LNCAP (cell line): Measurements from ENCODE around the gene DGKG.

Experiments used
- TF ChIP-seq, protein P1 (sequence below): fragments of 450-650 bp; IDR thresholded peaks from 2 replicates; pipeline ENCODE4 v1.5.1; 2017; ENCODE audit warnings: mild to moderate bottlenecking

DGKG gene

DNA sequence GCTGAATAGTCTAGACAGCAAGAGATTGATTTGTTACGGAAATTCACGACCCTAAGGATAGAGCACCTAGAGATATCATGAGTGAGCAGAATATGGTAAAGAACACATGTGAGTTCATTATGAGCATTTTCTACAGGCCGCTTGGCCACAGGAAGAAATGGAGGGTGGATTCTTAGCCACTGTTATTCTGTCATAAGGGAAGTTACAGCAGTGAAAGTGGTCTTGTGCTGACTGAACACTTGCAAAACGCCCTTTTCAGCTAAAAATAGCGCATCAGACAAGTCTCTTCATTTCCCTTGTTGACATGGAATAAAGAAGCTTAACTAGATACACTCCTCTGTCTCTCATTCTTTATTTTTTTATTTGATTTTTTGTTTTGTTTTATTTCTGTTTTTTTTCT lies 19.8 kb downstream of the DGKG start:
- TF ChIP-seq, protein P1, sequence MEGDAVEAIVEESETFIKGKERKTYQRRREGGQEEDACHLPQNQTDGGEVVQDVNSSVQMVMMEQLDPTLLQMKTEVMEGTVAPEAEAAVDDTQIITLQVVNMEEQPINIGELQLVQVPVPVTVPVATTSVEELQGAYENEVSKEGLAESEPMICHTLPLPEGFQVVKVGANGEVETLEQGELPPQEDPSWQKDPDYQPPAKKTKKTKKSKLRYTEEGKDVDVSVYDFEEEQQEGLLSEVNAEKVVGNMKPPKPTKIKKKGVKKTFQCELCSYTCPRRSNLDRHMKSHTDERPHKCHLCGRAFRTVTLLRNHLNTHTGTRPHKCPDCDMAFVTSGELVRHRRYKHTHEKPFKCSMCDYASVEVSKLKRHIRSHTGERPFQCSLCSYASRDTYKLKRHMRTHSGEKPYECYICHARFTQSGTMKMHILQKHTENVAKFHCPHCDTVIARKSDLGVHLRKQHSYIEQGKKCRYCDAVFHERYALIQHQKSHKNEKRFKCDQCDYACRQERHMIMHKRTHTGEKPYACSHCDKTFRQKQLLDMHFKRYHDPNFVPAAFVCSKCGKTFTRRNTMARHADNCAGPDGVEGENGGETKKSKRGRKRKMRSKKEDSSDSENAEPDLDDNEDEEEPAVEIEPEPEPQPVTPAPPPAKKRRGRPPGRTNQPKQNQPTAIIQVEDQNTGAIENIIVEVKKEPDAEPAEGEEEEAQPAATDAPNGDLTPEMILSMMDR = no peak

DNA sequence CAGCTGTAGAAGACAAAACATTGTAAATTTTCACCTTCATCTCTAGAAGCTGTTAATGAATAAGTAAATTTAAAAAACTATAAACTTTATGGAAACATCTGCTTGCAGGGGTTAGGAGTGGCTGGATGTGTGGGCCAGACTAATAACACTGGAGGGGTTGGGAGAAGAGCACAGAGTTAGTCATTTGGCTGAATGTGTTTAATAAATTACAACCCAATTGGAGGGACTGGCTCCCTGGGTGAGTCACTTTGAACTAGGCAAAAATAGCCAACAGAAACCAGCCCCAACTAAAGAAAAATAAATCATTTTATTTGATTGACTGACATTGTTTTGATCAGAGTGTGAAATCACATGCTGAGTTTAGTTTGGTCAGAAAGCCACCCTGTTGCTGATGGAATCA lies 21.8 kb downstream of the DGKG start:
- TF ChIP-seq, protein P1 = no peak

DNA sequence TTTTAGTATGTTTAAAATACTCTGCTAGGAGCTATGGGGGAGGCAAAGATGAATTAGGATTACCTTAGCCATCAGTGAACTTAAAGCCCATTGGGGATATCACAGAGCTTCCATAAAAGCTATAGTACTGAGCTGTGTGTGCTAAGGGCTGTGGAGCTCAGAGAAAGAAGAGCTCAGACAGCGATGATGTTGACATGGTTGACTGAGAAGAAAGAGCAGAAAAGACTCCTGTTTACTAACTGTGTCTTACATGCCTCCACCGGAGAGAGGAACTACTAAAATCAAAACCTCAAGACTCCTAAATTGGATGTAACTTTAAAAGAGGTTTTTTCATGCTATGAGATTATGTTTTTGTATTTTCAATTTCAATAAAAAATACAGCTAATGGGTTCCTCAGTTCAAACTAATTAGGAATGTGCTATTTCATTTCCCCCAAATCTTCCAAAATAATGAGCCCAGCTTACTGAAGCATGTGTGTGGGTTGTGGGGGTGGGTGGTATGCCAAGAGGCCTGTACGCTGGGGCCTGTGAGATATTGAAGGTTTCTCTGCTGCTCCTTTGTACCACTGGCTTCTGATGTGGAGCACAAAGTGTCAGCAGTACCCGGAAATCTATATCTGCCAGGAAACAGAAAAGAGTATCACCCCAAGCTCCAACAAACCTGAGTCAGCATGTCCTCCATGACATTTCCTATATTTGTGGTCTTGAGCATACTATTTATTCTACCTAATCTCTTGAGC lies 22.7 kb downstream of the DGKG start:
- TF ChIP-seq, protein P1 = no peak

DNA sequence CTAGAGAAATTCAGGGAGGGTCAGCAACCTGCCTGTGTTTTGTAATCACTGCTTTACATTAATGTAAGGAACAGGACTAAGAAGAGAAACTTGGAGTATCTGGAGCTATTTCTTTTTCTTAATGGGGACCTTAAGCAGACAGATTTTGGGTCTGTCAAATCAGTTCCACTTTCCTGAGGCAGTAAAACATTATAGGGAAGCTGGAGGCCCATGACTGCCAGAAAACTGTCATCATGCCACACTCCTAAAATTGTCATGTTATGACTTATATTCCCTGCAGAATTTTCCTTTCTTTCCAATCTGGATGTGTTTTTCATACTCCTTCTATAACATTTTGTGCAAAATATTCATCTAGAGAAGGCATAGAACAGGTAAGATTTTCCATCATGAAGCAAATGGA lies 28.8 kb downstream of the DGKG start:
- TF ChIP-seq, protein P1 = no peak

DNA sequence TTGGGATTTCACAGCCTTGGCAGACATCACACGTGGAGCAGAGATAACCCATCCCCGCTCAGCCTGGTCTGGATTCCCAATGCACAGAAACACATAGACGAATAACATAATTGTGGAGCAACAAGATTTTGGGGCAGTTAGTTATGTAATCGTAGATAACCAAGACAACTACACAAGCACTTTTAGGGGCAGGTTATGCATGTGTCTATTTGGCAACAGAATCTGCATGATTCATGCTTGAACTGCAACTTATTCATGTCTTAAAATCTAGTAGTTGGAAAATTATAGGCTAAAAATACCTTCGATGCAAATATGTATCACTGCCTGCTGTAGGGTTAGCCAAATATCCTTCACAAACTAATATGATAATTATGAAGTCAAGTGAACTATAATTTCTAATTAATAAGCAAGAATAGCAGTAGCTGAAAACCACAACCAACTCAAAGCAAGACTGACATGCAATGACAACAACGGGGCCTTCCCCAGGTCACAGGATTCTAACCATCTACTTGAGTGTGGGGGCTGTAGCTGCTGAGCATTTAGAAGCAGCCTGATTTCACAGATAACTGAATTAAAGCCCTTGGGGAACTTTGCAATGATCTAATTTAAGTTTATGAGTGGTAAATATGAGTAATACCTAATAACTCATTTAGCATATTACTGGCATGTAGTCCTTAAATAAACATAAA lies 31.1 kb downstream of the DGKG start:
- TF ChIP-seq, protein P1 = no peak

DNA sequence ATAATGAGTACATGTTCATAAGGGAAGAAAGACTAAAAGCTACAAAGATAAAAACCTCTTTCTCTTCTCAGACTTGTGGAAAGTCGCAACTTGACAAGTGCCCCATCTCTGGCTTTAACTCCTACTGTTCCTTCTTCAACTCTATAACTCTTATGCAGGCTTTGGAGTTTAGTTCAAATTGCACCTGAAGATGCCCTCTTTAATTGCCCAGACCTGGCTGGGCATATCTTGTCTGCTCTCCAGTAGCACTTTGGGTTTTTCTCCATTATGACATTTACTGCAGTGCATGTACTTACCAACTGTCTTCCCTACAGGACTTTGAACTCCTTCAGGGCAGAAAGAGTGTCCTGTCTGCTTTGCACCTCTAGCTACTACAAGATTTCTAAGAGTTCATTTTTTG lies 32.4 kb downstream of the DGKG start:
- TF ChIP-seq, protein P1 = no peak

DNA sequence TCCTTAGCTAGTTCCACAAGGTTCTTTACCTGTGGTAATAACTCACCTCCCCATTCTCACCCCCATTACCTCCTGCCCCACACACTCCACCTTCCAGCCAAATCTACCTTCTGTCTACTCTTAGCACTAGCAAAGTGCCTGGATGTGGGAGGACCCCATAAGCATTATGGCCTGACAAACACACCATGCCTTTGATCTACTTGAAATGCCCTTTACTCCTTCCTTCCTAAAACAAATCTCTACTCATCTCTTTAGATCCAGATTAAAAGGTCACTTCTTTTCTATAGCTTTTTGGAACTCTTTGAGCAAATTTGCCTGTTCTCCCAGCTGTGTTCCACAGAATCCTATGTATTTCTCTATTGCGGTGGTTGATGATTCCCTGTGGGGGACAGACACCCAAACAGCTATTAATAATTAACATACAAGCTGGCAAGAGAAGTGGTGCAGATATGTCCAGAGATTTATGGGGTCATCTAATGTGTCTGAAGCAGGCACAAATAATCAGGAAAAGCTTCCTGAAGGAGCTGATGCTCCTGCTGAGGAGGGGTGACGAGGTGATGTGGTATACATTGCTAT lies 34.0 kb downstream of the DGKG start:
- TF ChIP-seq, protein P1 = no peak
